ENCODE measurements around the gene PRG2. TPM values are rescaled to one million over a fixed set of nuclear protein-coding genes. Genes with fewer than 3 reads are reported as not detected.

PRG2 gene
- total and polyA plus RNA-seq, 2 donors (not counting 1 experiment from before 2014, with no cell fraction given) = 0.07 TPM; not detected in 1

DNA sequence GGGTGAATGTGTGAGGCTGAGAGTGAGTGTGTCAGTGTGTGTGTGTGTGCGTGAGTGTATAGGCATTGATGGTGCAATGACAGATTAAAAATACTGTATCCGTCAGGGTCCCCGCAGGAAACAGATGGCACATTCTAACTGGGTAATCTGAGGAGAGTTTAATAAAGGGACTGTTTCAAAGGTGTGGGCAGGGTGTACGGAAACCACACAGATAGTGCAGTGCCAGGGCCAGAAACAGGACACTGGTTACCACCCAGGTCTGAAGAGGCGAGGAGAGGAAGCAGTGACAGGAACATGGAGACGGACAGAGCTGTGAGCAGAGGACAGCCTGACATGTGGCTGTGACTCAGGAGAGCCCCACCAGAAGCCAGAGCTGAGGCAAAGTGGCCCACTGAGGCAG lies 35.8 kb downstream of the PRG2 start:
- H3K4me1 Mint-ChIP-seq = peaks cover 3% of the 10 kb centered on the region
- Histone ChIP-seq H3K4me2 (replicated peaks; ENCODE audit: low read depth, low read length, poor library complexity, severe bottlenecking) (no peak overlapping the region), H2AFZ (ENCODE audit: insufficient read depth, low read depth, low read length, poor library complexity, severe bottlenecking) (peak overlapping the region; percentile 9), H3K4me1 (ENCODE audit: control insufficient read depth in 2 of 2, insufficient read depth in 2 of 2, low read length in 2 of 2) (peaks cover 0 to 4% of the 10 kb centered on the region in 2 donors), H3K4me3 (ENCODE audit: control extremely low read depth in 1 of 5, extremely low read depth in 1 of 5, insufficient read depth in 1 of 5, low read depth in 2 of 5, low read length in 4 of 5) (no peak overlapping the region), H3K27me3 (replicated peaks in 1 of 4; ENCODE audit: control extremely low read depth in 1 of 4, control insufficient read depth in 3 of 4, insufficient read depth in 4 of 4, low read length in 3 of 4) (peaks cover 0 to 6% (median 4%) of the 10 kb centered on the region in 4 experiments), H3K9ac (ENCODE audit: low read length) (no peak overlapping the region), H3K27ac (ENCODE audit: low read length in 2 of 2) (no peak overlapping the region), H3K79me2 (ENCODE audit: control insufficient read depth, insufficient read depth, low read length) (no peaks in the 10 kb centered on the region), H3K9me3 (ENCODE audit: control extremely low read depth in 1 of 3, control insufficient read depth in 2 of 3, insufficient read depth in 1 of 3, low read length in 2 of 3) (peaks cover 0 to 6% (median 0%) of the 10 kb centered on the region in 3 donors), H4K20me1 (ENCODE audit: control insufficient read depth, insufficient read depth, low read length, poor library complexity, severe bottlenecking) (no peaks in the 10 kb centered on the region), H3K36me3 (replicated peaks in 1 of 2; ENCODE audit: control extremely low read depth in 1 of 2, control insufficient read depth in 1 of 2, extremely low read depth in 1 of 2, insufficient read depth in 2 of 2, low read length in 1 of 2) (no peaks in the 10 kb centered on the region)
- WGBS (ENCODE audit: insufficient coverage) = 16% methylated on average over 4 of the region's 6 CpGs
- intact Hi-C loops (cut with micrococcal nuclease) = no loop called here
- ATAC-seq (ENCODE audit: low read depth) = no peak
- H3K27me3 Mint-ChIP-seq = peaks cover 39% of the 10 kb centered on the region
- no peaks in the 10 kb centered on the region for H3K9me3 Mint-ChIP-seq (ENCODE audit: insufficient read depth)
- TF ChIP-seq, protein P1, sequence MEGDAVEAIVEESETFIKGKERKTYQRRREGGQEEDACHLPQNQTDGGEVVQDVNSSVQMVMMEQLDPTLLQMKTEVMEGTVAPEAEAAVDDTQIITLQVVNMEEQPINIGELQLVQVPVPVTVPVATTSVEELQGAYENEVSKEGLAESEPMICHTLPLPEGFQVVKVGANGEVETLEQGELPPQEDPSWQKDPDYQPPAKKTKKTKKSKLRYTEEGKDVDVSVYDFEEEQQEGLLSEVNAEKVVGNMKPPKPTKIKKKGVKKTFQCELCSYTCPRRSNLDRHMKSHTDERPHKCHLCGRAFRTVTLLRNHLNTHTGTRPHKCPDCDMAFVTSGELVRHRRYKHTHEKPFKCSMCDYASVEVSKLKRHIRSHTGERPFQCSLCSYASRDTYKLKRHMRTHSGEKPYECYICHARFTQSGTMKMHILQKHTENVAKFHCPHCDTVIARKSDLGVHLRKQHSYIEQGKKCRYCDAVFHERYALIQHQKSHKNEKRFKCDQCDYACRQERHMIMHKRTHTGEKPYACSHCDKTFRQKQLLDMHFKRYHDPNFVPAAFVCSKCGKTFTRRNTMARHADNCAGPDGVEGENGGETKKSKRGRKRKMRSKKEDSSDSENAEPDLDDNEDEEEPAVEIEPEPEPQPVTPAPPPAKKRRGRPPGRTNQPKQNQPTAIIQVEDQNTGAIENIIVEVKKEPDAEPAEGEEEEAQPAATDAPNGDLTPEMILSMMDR (IDR thresholded peaks at IDR 0.05) = no peak
- TF ChIP-seq EZH2 (IDR thresholded peaks at IDR 0.05; ENCODE audit: borderline replicate concordance, insufficient read depth, low read depth, low read length, poor library complexity, severe bottlenecking) = no peak
- CTCF ChIA-PET = interaction anchor here (3.5 kb wide), 1 partner anchor 9 kb away, joined by 15 read pairs; no protein-coding TSS in a partner anchor
- no peak for DNase-seq
- no peak overlapping the region for H3K4me3 Mint-ChIP-seq
- POLR2A ChIA-PET = no interaction called here
- no peak overlapping the region for H3K27ac Mint-ChIP-seq

DNA sequence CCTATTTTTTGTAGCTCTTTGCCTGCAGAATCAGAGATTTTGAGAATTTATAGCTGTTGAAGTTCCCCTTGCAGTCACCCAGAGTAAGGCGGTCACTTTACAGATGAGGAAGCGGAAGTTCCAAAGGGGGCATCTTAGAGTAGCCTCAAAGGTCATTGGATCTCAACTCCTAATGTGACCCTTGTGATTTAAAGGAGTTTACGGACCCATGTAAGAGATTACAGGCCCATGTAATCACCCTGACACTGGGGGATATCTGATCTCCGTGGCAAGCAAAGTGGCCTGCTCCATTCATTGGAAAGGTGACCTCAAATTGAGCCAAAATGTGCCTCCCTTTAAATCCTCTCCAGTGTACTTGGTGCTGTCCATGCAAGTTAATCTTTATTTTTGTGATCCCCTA lies 36.6 kb downstream of the PRG2 start:
- H3K9me3 Mint-ChIP-seq (ENCODE audit: insufficient read depth) = no peaks in the 10 kb centered on the region
- ChIA-PET POLR2A (no interaction called here), CTCF (interaction anchor here (0.6 to 0.9 kb wide), 2 partner anchors 20 to 83 kb away, joined by 3 read pairs; no protein-coding TSS in a partner anchor)
- TF ChIP-seq EZH2 (IDR thresholded peaks at IDR 0.05; ENCODE audit: borderline replicate concordance, insufficient read depth, low read depth, low read length, poor library complexity, severe bottlenecking) = no peak
- TF ChIP-seq, protein P1 (IDR thresholded peaks at IDR 0.05) = no peak
- no peak overlapping the region for H2AFZ ChIP-seq (ENCODE audit: insufficient read depth, low read depth, low read length, poor library complexity, severe bottlenecking)
- H3K27me3 Mint-ChIP-seq = peaks cover 40% of the 10 kb centered on the region
- H3K9ac ChIP-seq (ENCODE audit: low read length) = no peak overlapping the region
- H3K4me2 ChIP-seq (replicated peaks; ENCODE audit: low read depth, low read length, poor library complexity, severe bottlenecking) = no peak overlapping the region
- H4K20me1 ChIP-seq (ENCODE audit: control insufficient read depth, insufficient read depth, low read length, poor library complexity, severe bottlenecking) = no peaks in the 10 kb centered on the region
- H3K36me3 ChIP-seq (replicated peaks in 1 of 2; ENCODE audit: control extremely low read depth in 1 of 2, control insufficient read depth in 1 of 2, extremely low read depth in 1 of 2, insufficient read depth in 2 of 2, low read length in 1 of 2) = no peaks in the 10 kb centered on the region
- peaks cover 0 to 6% (median 4%) of the 10 kb centered on the region in 4 experiments for H3K27me3 ChIP-seq (replicated peaks in 1 of 4; ENCODE audit: control extremely low read depth in 1 of 4, control insufficient read depth in 3 of 4, insufficient read depth in 4 of 4, low read length in 3 of 4)
- 50% methylated on average over 1 of the region's 4 CpGs for WGBS (ENCODE audit: insufficient coverage)
- H3K4me3 ChIP-seq (ENCODE audit: control extremely low read depth in 1 of 5, extremely low read depth in 1 of 5, insufficient read depth in 1 of 5, low read depth in 2 of 5, low read length in 4 of 5) = no peak overlapping the region
- no peak overlapping the region for H3K4me3 Mint-ChIP-seq
- DNase-seq (no peak), ATAC-seq (ENCODE audit: low read depth) (no peak)
- H3K4me1 Mint-ChIP-seq = peaks cover 3% of the 10 kb centered on the region
- no peaks in the 10 kb centered on the region for H3K79me2 ChIP-seq (ENCODE audit: control insufficient read depth, insufficient read depth, low read length)
- peaks cover 0 to 6% of the 10 kb centered on the region in 2 donors for H3K4me1 ChIP-seq (ENCODE audit: control insufficient read depth in 2 of 2, insufficient read depth in 2 of 2, low read length in 2 of 2)
- intact Hi-C loops (cut with micrococcal nuclease) = no loop called here
- peaks cover 0 to 6% (median 0%) of the 10 kb centered on the region in 3 donors for H3K9me3 ChIP-seq (ENCODE audit: control extremely low read depth in 1 of 3, control insufficient read depth in 2 of 3, insufficient read depth in 1 of 3, low read length in 2 of 3)
- no peak overlapping the region for H3K27ac Mint-ChIP-seq
- no peak overlapping the region for H3K27ac ChIP-seq (ENCODE audit: low read length in 2 of 2)

All from B cell (primary cell).